Skeletal muscle tissue (tissue), 4 donors: ENCODE measurements around the gene ILK. TPM values are rescaled to one million over a fixed set of nuclear protein-coding genes. Genes with fewer than 3 reads are reported as not detected.

Source experiments
- H3K27ac ChIP-seq: one replicate; pipeline ENCODE4 v1.7.0; 2013; ENCODE audit warnings: mild to moderate bottlenecking, low read depth, low read length, inconsistent platforms
- H3K27me3 ChIP-seq, 3 donors: one replicate each; pipeline ENCODE4 v1.7.0; 2013; ENCODE audit warnings: low read length in 3 of 3; ENCODE audit not compliant: control insufficient read depth in 3 of 3, insufficient read depth in 3 of 3
- H3K36me3 ChIP-seq, 3 donors: one replicate each; pipeline ENCODE4 v1.7.0; 2013; ENCODE audit warnings: low read length in 3 of 3; ENCODE audit not compliant: control insufficient read depth in 3 of 3, insufficient read depth in 3 of 3
- H3K4me1 ChIP-seq, 3 donors: one replicate each; pipeline ENCODE4 v1.7.0; 2013; ENCODE audit warnings: low read length in 3 of 3, mild to moderate bottlenecking in 3 of 3; ENCODE audit not compliant: control insufficient read depth in 3 of 3, insufficient read depth in 3 of 3
- H3K4me3 ChIP-seq, 3 donors: one replicate each; pipeline ENCODE4 v1.7.0; 2013; ENCODE audit warnings: low read length in 3 of 3
- H3K9ac ChIP-seq, 3 donors: one replicate each; pipeline ENCODE4 v1.7.0; 2013; ENCODE audit warnings: low read length in 3 of 3, mild to moderate bottlenecking in 3 of 3, moderate library complexity in 2 of 3, low read depth in 1 of 3
- H3K9me3 ChIP-seq, 3 donors: one replicate each; pipeline ENCODE4 v1.7.0; 2013; ENCODE audit warnings: low read length in 3 of 3; ENCODE audit not compliant: control insufficient read depth in 3 of 3
- total RNA-seq: library from RNA; depleted of rRNA; stranded (reverse); fragments of >200 nt; gene quantifications from one replicate; pipeline ENCODE4 v1.2.3, GENCODE V29; 2014
- donor health status: Osteomylitis.

ILK gene
- total RNA-seq, 1 donor from 2014 or later, result 106 TPM

DNA sequence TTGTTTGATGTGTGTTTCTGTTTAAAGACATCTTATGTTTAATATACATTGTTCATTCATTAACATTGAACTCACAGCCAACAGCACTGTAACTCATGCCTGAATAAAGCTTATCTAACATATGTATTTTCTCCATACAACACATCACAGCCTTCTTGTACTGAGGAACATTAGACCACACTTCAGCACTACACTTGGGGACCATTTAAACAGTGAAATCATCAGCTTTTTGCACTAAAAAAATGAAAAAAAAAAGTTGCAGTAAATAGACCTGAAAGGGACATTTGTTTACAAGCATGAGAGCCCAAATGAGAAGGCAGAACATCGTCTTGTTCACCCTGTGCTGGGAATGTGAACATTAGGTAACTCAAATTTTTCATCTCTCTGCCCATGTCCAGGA lies 31.0 kb downstream of the ILK start:
- H3K9ac ChIP-seq, result no peak overlapping the region
- no peaks in the 10 kb centered on the region for H3K9me3 ChIP-seq
- H3K4me1 ChIP-seq, result peaks cover 34 to 46% (median 37%) of the 10 kb centered on the region in 3 donors
- H3K27me3 ChIP-seq, result no peaks in the 10 kb centered on the region
- no peak overlapping the region for H3K27ac ChIP-seq
- H3K36me3 ChIP-seq, result peaks cover 0 to 13% (median 10%) of the 10 kb centered on the region in 3 donors
- no peak overlapping the region for H3K4me3 ChIP-seq

DNA sequence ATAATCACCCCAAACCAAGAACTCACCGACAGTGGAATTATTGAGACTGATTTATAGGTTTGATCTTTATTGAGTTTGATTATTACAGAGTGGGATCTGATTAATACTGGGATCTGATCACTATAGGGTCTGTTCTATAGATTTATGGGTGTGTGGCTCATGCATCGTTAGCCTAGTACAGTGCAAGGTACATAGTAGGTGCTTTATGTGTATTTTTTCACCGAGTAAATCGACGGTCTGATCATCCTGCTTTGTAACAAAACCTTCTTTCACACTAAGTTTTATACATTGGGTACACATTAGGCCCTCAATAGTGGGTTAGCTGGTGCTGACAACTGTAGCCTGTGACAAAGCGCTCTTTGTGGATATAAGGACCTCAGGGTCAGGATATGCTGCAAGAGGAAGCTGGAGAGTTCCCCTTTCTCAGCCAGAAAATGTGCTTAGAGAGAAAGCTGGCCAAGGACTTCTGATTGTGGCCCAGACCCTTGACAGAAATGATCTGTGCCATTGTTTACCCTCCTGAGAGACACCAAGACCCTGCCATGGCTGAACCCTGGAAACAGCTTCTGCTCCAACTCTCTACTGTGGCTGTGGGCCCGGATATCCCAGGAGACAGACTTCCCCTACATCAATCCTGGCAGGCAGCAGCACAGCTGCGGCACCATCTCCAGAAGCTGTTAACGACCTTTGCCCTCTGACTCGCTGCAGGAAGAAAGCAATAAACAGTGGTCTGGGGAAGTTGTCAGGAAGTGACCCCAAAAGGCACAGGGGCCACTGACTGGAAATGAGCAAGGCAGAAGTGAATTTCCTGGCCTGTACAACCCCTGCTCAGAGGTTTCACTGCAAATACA lies 31.7 kb downstream of the ILK start:
- Histone ChIP-seq H3K27me3 (no peaks in the 10 kb centered on the region), H3K36me3 (peaks cover 0 to 14% (median 11%) of the 10 kb centered on the region in 3 donors), H3K9ac (no peak overlapping the region), H3K27ac (peak overlapping the region; percentile 55), H3K4me3 (no peak overlapping the region), H3K4me1 (peaks cover 35 to 46% (median 39%) of the 10 kb centered on the region in 3 donors), H3K9me3 (no peaks in the 10 kb centered on the region)

DNA sequence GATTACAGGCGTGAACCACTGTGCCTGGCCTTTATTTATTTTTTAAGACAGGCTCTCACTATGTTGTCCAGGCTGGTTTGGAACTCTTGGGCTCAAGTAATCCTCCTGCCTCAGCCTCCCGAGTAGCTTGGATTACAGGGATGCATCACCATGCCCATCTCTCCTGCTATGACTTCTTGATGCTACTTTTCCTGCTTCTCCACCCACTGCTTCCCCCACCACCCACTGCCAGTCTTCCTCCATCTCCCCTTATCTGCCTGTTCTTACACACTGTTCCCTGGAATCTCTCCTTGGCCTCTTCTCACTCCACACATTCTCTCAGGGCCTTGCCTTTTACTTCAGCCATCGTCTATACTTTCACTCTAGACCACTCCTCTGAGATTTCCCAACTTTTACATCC lies 32.9 kb downstream of the ILK start:
- H3K4me1 ChIP-seq, result peaks cover 37 to 46% (median 39%) of the 10 kb centered on the region in 3 donors
- H3K9me3 ChIP-seq, result no peaks in the 10 kb centered on the region
- H3K4me3 ChIP-seq, result no peak overlapping the region
- H3K9ac ChIP-seq, result no peak overlapping the region
- peaks cover 0 to 18% (median 14%) of the 10 kb centered on the region in 3 donors for H3K36me3 ChIP-seq
- H3K27ac ChIP-seq, result peak overlapping the region; percentile 55
- H3K27me3 ChIP-seq, result no peaks in the 10 kb centered on the region

DNA sequence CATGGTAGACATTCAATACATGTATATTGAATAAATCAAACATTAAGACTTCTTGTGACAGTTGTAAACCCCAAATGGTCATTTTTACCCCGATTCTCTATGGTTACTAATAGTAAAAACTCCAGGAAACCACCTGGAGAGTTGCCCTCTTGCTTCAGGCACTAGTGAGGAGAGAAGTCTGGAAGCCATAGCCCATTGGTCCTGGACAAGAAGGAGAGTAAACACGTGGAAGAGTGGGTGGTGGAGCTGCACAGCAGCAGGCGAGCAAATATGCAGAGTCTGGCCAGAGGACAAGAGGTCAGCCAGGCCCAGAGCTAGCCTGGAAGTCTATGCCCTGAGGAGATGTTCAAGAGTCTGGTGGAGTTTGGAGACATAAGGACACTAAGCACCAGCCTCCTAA lies 34.3 kb downstream of the ILK start:
- Histone ChIP-seq H3K27me3 (no peaks in the 10 kb centered on the region), H3K4me3 (no peak overlapping the region), H3K27ac (peak overlapping the region; percentile 55), H3K36me3 (peaks cover 0 to 11% (median 11%) of the 10 kb centered on the region in 3 donors), H3K4me1 (peaks cover 39 to 46% (median 41%) of the 10 kb centered on the region in 3 donors), H3K9ac (no peak overlapping the region), H3K9me3 (no peaks in the 10 kb centered on the region)

GRCh38 chr11:6638429-6638828 lies 34.9 kb downstream of the ILK start:
- Histone ChIP-seq H3K9ac (no peak overlapping the region), H3K4me3 (peak overlapping the region in 1 of 3 donors; percentile 20), H3K27ac (peak overlapping the region; percentile 25), H3K4me1 (peaks cover 39 to 46% (median 41%) of the 10 kb centered on the region in 3 donors), H3K9me3 (no peaks in the 10 kb centered on the region), H3K27me3 (no peaks in the 10 kb centered on the region), H3K36me3 (peaks cover 0 to 11% (median 11%) of the 10 kb centered on the region in 3 donors)

- Histone ChIP-seq H3K4me1 (peaks cover 35 to 40% (median 38%) of the 10 kb centered on the region in 3 donors), H3K27me3 (peaks cover 0 to 5% (median 0%) of the 10 kb centered on the region in 3 donors), H3K4me3 (no peak overlapping the region), H3K36me3 (peaks cover 0 to 11% (median 7%) of the 10 kb centered on the region in 3 donors), H3K27ac (no peak overlapping the region), H3K9ac (no peak overlapping the region), H3K9me3 (no peaks in the 10 kb centered on the region)
Observed at GRCh38 chr11:6640036-6640984, 36.7 kb downstream of the ILK start.

DNA sequence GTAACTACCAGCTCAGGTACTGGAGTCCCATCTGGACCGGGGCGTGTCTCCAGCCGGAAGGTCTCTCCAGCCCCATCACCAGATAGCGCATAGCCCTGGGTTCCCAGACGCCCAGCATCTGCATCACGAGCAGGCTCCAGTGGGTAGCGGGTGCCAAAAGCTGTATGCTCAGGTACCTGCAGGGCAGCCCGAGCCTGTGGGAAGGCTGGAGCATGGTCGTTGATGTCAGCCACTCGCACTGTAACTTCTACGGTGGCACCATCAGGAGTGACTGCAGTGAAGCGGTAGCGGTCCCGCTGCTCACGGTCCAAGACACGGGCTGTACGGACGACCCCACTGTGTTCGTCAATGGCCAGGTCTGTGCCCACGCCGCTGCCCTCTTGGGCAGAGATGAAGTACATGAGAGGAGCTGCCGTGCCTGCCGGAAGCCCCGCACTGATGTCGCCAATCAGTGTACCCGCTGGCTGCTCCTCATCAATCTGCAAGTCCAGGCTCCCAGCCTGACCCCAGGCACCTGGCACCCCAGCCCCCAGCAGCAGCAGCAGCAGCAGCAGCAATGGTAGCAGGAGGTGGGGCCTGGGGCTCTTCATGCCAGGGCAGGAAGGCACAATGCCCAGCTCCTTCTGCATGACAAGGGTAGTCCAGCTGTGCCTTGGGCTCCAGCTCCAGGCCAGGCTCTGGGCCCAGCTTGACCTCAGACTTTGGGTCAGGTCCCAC lies 37.6 kb downstream of the ILK start:
- Histone ChIP-seq H3K9ac (no peak overlapping the region), H3K9me3 (no peaks in the 10 kb centered on the region), H3K4me1 (peaks cover 36 to 40% (median 38%) of the 10 kb centered on the region in 3 donors), H3K4me3 (no peak overlapping the region), H3K27me3 (peaks cover 0 to 5% (median 0%) of the 10 kb centered on the region in 3 donors), H3K27ac (no peak overlapping the region), H3K36me3 (peaks cover 0 to 11% (median 7%) of the 10 kb centered on the region in 3 donors)

DNA sequence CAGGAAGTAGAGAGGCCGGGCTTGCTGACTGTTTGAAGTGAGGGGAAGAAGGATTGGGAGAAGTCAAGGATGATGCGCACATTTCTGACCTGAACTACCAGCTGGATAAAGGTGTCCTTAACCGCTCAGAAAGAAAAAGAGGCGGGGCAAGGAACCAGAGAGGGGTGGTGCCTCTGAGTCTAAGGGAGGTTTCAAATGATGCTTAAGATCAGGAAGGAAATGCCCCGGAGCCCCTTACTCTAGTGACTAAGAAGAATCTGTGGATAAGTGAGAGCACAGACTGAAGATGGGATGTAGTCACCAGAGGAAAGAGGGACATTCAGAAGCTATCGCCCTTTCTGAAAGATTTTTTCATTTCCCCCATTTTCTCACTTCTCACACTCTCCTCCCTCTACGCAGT lies 39.4 kb downstream of the ILK start:
- Histone ChIP-seq H3K27ac (no peak overlapping the region), H3K9ac (no peak overlapping the region), H3K36me3 (peaks cover 0 to 11% (median 7%) of the 10 kb centered on the region in 3 donors), H3K27me3 (peaks cover 0 to 9% (median 5%) of the 10 kb centered on the region in 3 donors), H3K4me3 (no peak overlapping the region), H3K9me3 (no peaks in the 10 kb centered on the region), H3K4me1 (peaks cover 39 to 45% (median 41%) of the 10 kb centered on the region in 3 donors)

- H3K36me3 ChIP-seq, result peaks cover 0 to under 1% (median 0%) of the 10 kb centered on the region in 3 donors
- H3K4me1 ChIP-seq, result peaks cover 31 to 42% (median 32%) of the 10 kb centered on the region in 3 donors
- H3K9me3 ChIP-seq, result no peaks in the 10 kb centered on the region
- peak overlapping the region in 1 of 3 donors; percentile 40 for H3K9ac ChIP-seq
- H3K27me3 ChIP-seq, result peaks cover 0 to 13% (median 5%) of the 10 kb centered on the region in 3 donors
- H3K4me3 ChIP-seq, result peak overlapping the region; percentile 26 to 52 (median 29)
- peak overlapping the region; percentile 85 for H3K27ac ChIP-seq
Observed at GRCh38 chr11:6646071-6646470, 42.5 kb downstream of the ILK start.
